Stimulated activated CD8-positive, alpha-beta memory T cell treated with anti-CD3 and anti-CD28 coated beads, Interleukin-7, amount 100 ng/mL, for 1 hour (primary cell): ENCODE data around the gene ACIN1.

Experiments
- DNase-seq, 2 donors: peaks; one replicate each; pipeline ENCODE4 v3.0.0-alpha.2; 2020; ENCODE audit warnings: low read depth in 2 of 2

The ACIN1 gene

DNA sequence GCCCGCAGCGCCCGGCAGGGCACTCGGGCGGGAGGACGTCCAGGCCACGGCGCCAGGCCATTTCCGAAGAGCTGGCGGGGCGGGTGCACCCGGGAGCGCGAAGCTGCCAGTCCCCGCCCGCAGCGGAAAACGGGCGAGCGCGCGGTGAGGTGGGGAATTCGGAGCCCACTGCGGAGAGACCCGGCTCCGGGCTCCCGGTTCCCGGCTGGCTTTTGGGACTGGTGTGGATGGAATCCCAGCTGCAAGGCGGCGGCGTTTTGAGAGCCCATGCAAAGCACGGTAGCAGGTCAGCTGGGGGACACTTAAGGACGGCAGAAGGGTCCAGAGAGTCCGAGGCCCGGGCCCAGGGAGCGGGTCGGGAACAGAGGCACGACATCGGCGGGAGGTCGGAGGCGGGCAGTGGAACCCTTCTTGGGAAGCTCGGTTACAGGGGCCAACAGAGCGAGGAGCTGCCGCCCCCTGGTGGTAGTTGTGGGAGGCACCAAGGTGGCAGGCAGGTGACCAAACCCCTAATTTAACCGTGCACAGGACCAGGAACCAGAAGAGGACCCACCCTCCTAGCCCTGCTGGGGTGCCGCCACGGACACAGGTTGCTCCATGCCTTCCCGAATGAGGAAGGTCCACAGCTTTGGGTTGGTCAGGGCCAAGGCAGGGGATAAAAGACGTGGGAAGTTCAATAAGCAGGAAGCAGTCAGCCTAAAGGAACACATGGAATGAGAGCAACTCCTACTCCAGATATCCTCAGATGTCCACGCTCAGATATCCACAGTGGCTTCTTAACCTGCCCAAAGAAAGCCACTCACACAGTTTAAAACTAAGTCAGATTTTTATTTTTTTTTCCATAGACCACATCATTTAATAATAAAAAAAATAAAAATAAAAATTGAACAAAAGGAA is 36.9 kb downstream of the ACIN1 start:
- DNase-seq: peak; percentile 71 to 81

DNA sequence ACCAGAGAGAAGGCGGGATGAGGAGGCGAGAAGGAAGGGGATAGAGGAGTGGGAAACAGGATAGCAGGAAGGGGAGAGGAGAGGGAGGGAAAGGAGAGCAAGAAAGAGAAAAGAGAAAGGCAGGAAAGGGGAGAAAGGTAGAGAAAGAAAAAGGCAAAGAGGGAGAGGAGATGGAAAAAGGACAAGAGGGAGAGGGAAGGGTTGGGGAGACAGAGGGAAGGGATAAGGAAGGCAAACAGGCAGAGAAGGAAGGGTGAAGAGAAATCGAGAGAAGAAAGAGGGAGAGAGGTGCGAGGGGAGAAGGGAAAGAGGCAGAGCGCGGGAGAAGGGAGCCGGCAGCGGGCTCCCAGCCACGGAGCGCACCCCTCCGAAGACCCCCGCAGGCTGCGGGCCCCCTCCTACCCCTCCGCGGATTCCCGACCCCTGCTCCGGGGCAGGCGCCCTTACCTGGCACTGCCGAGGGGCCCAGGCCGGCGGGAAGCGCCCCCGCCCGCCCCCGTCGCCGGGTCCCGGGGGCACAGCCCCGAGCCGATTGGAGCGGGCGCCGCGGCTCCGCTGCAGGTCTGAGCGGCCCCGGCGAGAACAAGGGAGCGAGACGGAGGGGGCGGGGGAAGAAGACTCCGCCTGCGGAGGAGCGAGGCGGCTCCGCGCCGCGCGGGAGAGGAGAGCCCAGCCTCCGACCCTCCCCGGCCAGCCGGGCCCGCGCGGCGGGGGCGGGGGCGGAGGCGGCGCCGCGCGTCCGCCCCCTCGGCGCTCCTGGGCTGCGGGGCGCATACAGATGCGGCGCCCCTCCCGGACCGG is 37.8 kb downstream of the ACIN1 start, which contains the start of gene CDH24:
TSS of gene CDH24 (minus strand) at position 565 of the 801 bp plus-strand sequence. CDS start 1,787 bp downstream, outside the sequence.
- peak; percentile 30 to 50 for DNase-seq

DNA sequence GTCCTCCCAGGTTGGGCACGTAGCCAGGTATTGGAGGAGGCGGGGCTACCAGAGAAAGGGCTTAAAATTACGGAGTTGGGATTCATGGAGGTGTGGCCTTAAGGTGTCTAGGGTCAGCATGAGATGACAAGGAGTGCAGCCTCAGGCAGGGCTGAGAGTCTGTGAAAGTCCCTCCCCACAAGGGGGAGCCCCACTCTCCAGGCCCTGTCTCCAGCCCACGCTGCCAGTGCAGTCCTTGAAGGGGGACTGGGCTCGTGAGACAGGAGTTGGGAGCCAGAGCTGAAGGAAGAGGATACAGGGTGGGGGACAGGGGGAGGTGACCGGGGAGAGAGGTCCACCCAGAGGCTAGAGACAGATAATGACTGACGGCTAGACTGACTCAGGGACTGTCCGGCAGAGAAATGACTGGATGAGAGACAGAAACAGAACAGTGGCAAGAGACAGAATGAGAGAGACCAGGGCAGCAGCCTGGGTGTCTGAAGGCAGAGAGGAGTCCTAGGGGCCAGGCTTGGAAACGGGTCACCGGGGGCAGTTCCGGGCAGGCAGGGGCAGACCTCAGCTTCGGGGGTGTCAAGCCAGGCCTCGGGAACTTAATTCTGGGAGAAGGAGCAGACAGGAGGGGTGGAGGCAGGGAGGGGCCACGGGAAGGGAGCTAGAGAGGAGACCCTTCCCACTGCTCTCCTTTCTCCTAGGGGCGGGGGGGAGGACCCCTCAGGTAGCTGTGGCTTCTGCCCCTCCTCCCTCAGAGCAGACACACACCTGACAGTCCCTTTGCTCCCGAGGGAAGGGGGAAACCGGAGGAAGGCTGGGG is 38.6 kb downstream of the ACIN1 start:
- DNase-seq: peak in 1 of 2 donors; percentile 38

DNA sequence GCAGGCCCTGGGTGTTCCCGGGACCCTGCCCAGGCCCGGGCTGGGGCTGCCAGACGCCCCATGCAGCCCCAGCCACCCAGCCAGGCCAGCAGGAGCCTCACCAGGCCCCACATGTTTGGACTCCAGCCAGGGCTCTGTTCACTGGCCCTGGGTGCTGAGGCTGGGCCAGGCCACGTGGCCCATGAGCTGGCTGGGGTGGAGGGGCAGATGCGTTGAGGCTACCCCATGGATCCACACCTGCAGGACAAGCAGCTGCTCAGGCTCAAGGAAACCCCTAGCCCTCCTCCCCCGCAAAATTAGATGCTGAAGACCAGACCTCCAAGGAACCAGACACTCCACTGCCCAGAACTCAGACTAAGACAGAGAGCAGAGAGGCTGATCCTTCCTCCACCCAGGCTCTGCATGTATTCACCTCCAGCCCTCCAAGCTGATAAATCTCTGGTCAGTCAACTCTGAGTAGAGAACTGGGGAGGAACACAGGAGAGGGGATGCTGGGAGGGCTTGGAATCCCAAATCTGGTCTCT is 39.3 kb downstream of the ACIN1 start:
- no peak for DNase-seq

DNA sequence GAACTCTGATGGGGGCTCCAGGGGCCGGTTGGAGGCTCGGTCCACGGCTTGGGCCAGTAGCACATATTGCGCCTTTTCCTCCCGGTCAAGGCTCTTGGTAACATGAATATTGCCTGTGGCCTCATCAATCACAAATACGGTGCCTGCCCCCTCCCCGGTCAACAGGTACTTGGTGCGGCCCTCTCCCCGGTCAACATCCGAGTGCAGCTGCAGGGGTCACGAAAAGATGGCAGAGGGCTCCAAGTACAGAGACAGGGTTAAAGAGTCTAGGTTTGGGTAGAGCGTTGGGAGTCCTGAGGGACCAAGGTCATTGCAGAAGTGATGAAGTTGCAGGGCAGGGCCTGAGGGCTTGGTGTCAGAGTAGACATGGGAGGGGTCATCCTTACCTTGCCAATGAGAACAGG is 39.8 kb downstream of the ACIN1 start:
- no peak for DNase-seq

DNA sequence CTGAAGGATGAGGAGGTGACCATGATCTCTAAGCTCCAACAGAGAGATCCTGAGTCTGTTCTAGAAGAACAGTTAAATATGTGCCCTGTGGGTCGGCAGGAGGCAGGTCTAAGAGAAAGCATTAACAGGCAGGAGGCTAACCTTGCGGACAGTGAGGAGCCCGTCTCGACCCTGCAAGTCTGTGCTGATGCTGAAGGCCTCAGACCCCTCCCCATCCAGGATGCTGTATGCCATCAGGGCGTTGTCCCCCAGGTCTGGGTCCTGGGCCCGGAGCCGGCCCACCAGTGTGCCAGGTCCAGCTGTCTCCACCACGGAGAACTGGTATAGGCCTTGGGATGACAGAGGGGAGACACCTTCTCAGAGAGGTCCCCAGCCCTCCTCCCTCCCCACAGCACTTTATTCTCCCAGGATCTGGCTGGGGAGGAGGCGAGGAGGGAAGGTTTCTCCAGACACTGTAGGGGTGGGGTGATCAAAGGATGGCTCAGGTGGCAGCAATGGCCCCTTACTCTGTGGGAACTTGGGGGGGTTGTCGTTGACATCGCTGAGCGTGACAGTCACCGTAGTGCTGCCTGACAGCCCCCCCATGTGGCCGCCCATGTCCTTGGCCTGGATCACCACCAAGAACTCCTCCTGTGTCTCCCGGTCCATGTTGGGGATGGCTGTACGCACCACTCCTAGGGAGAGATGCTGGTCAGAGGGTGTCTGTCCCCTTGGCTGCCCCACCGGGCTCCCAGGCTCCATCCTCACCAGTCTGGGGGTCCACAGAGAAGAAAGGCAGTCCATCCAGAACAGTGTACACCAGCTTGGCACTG is 40.7 kb downstream of the ACIN1 start:
- DNase-seq: no peak

DNA sequence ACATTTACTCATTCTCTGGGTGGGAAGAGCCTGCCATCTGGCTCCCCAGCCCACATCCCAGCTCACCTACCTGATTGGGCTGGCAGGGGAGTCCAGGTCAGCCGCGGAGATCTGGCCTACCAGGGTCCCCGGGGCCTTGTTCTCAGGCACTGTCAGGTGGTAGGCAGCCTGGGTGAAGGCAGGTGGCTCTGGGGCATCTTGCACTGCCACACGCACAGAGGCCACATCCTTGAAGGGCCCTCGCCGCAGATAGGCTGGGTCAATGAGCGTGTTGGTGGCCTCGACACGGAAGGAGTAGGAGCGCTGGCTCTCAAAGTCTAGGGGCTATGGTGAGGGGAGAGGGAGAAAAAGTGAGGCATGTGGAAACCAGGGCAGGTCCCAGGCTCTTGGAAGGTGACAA is 41.5 kb downstream of the ACIN1 start:
- no peak for DNase-seq

DNA sequence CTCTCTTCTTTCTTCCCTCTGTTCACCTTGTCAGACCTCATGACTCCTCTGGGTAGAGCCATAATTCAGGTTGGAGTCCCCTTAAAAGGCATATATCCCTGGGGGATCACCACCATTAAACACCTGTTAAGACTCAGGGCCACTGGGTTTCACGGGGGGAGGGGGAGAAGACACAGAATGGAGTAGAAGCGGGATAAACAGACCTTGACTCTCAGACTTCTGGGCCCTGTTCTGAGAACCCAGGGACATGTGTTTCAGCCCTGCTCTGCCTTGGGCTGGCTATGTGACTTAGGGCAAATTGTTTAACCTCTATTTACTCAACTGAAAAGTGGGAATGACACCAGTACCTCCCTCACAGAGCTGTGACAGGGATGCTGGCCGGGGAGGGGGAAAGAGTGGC is 42.3 kb downstream of the ACIN1 start:
- DNase-seq: no peak

DNA sequence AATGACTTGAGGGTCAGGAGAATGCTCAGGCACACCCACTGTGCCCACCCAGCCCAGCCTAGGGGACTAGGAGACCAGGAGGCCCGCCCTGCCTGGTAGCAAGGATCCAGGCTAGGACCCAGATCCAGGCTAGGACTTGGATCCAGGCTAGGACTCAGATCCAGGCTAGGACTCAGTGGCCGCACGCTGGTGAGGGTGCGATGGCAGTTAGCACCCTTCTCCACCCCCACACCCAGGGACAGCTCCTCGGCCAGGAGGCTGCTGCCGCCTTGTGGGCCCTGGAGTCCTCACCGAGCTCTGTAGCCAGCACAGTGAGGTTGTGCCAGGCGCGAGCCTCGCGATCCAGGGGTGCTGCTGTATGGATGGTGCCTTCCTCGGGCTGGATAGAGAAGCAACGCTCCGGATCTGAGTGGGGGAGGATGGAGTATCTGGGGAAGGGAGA is 42.7 kb downstream of the ACIN1 start:
- DNase-seq: no peak

DNA sequence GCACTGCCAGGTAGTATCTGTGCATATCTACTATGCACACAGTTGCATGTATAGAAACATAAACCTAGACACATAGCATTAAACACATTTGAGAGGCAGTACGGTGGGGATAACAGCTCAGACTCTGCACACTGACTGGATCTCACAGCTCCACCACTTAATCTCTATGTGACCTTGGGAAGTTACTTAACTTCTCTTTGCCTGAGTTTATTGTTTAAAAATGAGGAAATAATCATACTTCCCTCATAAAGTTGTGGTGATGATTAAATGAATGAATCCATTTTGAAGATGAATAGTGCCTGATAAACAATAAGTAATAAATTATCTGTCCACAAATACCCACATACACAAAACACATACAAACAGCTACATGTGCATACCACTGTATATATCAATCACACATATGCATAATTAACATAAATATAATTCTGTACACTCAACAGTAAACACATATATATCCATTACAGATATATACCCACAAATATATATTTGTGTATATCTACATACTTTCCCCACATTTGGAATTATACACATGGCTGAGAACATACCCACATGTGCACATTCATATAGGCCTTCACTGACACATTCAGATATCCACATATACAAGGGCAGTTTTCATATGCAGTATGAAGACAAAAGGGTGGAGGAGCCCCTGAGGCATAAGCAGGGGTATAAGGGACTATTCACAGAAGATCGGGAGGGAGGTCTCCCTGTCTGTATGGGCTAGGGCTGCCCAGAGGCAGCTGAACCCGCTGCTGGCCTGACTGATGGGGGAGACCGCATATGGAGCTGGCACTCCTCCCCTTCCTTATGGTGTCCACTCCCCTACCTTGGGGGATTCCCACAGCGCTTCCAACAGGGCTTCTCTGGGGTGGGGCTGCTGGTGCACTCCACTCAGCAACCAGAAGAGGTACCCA is 43.5 kb downstream of the ACIN1 start:
- no peak for DNase-seq

DNA sequence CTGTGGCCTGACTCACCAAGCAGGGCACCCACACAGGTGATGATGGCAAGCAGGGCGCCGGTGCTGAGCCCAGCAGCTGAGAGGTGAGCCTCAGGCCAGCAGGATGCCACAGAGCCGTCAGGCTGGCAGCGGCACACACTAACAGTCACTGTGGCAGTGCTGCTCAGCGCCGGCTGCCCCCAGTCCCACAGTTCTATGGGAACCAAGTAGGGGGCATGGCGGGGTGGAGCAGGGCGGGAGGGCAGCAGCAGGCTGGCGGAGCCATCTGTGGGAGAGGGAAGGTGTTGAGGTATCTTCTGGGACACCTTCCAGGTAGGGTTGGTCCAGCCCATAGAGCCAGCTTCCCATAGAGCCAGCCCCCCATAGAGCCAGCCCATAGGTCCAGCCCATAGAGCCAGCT is 45.9 kb downstream of the ACIN1 start:
- no peak for DNase-seq

DNA sequence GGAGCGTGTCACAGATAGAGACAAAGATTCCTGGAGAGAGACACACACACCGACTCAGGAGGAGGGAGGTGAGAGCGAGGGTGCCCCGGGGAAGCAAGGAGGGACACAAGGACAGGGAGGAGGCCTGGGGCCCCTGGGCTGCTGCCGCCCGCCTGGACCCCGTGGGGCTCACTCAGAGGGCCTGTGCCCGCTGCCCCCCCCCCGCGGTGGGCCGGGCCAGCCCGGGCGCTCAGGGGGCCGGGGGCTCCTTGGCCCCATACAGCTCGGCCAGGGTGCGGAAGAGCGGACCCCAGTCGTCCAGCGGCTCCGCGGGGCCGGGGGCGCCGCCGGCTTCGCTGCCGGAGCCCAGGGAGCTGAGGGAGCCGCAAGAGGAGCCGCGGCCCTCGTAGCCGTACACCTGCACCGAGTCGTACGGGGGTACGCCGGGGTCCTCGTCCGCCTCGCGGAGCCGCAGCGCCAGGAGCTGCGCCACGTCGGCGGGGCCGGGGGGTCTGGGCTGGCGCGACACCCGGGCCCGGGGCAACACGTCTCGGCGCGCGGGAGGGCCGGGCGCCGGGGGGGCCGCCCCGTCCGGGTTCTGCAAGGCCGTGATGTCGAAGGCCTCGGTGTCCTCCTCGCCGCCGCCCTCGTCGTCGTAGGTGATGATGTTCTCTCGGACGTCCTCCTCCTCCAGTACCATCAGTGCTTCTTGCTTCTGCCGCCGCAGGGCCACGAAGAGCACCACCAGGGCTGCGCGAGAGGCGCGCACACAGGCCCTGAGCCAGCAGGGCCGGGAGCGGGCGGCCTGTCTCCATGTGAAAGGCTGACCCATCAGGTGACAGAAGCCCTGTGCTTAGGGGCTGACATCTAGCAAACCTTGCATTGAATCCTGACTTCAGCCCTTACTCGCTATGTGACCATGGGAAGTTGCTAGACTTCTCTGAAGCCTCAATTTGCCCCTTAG is 46.9 kb downstream of the ACIN1 start:
- no peak for DNase-seq

DNA sequence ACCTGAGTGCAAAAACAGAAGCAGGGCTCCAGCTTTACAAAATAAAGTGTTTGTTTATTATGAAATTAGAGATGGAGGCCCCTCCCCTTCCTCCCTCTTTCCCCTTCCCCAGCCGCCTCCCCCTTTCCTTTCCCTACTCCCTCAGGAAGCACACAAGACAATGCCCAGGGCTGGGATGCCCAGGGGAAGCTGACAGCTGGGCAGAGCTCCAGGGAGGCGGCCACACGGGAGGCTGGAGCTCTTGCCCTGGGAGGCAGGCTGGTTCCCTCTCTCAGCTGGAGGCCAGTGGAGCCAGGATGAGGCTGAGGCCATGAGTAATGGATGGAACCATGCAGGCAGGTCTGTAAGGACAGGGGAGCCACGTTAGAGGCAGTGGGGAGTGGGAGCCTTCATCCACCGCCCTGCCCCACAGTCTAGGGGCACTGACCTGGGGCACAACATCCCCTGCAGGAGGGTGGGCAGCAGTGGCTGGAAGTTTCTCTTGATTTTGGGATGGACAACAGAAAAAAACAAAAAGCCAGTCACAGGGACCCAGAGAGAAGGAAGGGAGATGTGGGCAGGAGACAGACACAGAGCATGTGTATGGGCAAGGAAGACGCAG is 47.8 kb downstream of the ACIN1 start:
- DNase-seq: no peak

DNA sequence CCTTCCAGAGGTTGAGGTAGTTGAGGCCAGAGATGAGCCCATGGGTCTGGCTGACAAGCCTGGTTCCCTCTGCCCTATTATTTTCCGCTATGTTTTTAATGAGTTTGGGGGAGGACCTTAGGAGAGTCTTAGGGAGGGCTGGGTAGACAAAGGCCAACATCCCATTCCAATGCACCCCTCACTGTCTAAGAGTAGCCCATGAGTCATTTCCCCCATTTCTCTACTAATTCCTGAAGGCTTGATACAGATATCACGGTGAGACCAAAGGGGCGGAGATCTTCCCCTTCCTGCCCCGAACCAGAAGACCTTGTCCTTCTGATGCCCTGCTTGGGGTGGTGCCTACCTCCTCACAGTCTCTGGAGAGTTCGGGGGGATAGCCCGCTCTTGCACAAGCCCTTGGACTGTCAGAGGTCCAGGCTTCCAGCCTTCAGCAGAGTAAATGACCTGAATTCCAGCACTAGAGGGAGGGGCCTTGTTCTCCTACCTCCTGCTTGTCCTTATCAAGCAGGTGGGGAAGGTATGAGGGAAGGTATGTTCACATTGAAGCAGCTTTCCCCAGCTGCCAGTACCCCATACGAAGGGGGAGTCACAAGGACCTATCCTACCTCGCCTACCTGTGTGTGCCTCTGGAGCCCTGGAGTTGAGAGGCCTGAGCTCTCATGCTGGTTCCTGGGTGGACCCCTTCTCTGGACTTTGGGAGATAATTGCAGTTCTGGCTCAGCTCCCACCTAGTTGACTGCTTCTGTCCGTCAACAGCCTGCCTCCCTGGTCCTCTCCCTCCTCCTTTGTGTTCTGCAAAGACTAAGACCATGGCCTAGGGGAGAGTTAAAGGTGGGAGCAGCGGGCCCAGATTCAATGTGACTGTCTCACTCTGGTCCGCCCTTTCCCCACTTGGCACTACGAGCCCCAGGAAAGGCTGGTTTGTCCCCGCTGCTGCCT is 49.2 kb downstream of the ACIN1 start:
- DNase-seq: no peak

DNA sequence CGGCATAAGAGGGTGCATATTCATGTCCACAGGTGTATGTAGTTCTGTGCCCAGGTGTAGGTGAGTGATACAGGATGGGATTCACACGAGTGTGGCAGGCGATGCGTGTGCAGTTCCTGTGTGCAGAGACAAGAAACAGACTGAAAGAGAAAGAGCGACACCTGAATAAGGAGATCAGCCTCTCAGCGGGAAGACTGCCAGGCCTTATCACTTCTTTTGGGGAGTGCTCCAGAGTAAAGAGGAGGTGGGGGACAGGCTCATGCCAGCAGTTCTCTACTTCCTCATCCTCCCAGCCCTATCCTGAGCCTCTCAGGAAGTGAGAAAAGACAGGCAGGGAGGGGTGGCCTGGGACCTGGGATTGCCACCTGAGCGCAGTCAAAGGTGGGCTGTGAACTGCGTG is 50.1 kb downstream of the ACIN1 start:
- no peak for DNase-seq

DNA sequence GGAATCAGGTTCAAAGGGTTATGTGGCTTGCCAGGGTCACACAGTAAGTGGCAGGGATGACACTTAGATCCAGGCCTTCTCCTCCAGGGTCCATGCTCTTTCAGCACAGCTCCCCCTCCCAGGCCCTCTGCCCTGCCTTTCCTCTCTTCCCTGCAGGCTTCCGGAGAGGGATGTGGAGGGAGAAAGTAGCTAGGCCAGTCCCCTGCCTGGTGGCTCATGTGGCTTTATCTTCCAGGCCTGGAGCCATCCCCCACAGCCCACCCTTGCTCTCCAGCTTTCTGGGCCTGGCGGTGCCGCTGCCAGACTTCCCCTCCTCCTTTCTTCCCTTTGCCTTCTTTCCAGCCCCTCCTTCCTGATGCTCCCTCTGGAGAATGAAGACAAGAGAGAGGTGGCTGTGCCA is 51.2 kb downstream of the ACIN1 start:
- DNase-seq: no peak

DNA sequence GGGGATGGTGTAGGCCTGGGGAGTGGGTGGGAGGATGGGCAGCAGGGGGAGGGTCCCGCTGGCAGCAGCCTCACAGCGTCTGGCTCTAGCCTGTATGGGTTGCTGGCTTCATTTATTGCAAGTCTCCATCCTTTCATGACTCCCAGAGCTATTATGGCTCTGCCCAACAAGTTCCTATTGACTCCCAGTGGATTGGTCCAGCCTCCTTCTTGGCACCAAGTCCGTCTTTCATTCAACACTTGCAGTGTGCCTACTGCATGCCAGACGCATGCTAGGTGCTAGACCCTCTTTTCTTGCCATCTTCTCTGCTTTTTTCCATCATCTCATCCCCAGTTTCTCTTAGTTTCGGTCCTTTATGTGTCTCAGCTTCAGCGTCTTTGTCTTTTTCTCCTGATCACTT is 51.8 kb downstream of the ACIN1 start:
- DNase-seq: no peak
